HUES6 (cell line): ENCODE results near the gene SMARCD3.

ENCODE experiments used
- H3K27ac ChIP-seq: 2 replicates; pipeline ENCODE4 v1.7.0; 2013; ENCODE audit warnings: low read depth, mild to moderate bottlenecking, low read length, inconsistent platforms
- H3K27me3 ChIP-seq: 2 replicates; pipeline ENCODE4 v1.6.1; 2013; ENCODE audit warnings: low read length; ENCODE audit not compliant: control insufficient read depth, insufficient read depth
- H3K36me3 ChIP-seq: 2 replicates; pipeline ENCODE4 v1.6.1; 2013; ENCODE audit warnings: low read length; ENCODE audit not compliant: control insufficient read depth, insufficient read depth
- H3K4me1 ChIP-seq: 2 replicates; pipeline ENCODE4 v1.6.1; 2013; ENCODE audit warnings: low read length; ENCODE audit not compliant: control insufficient read depth, insufficient read depth
- H3K4me3 ChIP-seq: 2 replicates; pipeline ENCODE4 v1.5.1; 2013; ENCODE audit warnings: low read depth, low read length
- H3K9ac ChIP-seq: one replicate; pipeline ENCODE4 v1.6.1; 2013; ENCODE audit warnings: mild to moderate bottlenecking, low read length
- H3K9me3 ChIP-seq: 2 replicates; pipeline ENCODE4 v1.6.1; 2013; ENCODE audit warnings: low read depth, low read length; ENCODE audit not compliant: control insufficient read depth, insufficient read depth

SMARCD3 gene

DNA sequence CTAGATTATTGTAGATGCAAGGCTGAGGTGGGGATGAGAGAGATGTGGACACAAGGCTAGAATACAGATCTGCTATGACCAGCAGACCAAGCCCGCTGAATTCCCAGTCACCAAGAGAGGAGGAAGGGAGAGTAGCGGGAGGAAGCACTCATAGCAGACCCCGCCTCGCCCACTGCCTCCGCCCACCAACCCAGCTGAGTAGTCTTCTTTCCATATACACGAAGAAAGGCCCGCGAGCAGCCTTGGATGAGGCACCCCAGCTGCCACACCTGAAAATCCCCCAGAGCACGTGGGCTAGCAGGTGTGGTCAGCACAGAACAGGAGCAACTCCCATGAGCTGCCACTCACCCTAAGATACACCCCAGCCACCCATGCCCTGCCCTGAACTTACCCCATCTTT is 30.3 kb downstream of the SMARCD3 start:
- no peak overlapping the region for H3K27ac ChIP-seq
- H3K27me3 ChIP-seq = no peaks in the 10 kb centered on the region
- H3K4me1 ChIP-seq = no peaks in the 10 kb centered on the region
- no peak overlapping the region for H3K4me3 ChIP-seq
- no peak overlapping the region for H3K9ac ChIP-seq
- peaks cover 94% of the 10 kb centered on the region for H3K36me3 ChIP-seq
- H3K9me3 ChIP-seq = no peaks in the 10 kb centered on the region

DNA sequence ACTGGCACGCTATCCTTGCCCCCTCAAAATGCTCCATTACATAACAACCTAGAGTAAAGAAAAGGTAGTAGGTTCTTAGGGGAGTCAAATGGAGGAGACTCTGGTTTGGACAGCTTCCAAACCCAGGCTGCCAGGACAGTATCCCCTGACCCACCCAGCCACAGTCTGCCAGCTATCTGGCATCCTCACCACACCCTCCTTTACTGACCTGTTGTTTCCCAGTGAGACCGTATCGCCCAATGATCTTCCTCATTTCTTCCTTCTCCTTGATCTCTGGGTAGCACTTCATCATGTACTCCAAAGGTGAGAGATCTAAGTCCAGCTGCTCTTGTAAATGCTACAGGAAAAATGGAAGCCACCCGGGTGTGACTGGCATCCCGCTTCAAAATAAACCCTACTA is 33.1 kb downstream of the SMARCD3 start:
- Histone ChIP-seq H3K9me3 (no peaks in the 10 kb centered on the region), H3K9ac (no peak overlapping the region), H3K36me3 (peaks cover 82% of the 10 kb centered on the region), H3K4me3 (no peak overlapping the region), H3K27ac (no peak overlapping the region), H3K27me3 (no peaks in the 10 kb centered on the region), H3K4me1 (0 out of 2 replicates have a peak, but pooled peaks cover 4% of the 10 kb centered on the region)

DNA sequence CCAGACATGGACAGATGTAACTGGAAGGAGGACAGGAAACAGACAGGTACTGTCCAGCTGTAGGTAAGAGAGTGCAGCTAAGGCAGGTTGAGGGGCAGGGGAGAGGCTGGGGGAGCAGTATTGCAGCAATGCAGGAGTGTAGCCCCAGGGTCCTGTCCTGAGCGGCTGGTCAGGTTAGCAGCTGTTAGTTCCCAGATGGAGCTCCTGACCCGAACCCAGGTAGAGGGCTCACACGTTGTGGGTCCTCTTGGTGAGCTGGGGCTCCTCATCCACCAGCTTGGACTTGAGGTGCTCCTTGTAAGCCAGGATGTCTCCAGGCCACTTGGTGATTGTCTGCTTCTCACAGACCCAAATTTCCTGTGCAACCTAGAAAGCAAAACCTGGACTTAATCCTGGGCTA is 34.7 kb downstream of the SMARCD3 start:
- no peaks in the 10 kb centered on the region for H3K9me3 ChIP-seq
- H3K36me3 ChIP-seq = peaks cover 69% of the 10 kb centered on the region
- no peaks in the 10 kb centered on the region for H3K27me3 ChIP-seq
- no peak overlapping the region for H3K9ac ChIP-seq
- no peak overlapping the region for H3K4me3 ChIP-seq
- H3K4me1 ChIP-seq = 0 out of 2 replicates have a peak, but pooled peaks cover 4% of the 10 kb centered on the region
- H3K27ac ChIP-seq = no peak overlapping the region

- no peak overlapping the region for H3K27ac ChIP-seq
- H3K36me3 ChIP-seq = peaks cover 57% of the 10 kb centered on the region
- no peak overlapping the region for H3K9ac ChIP-seq
- no peaks in the 10 kb centered on the region for H3K27me3 ChIP-seq
- no peaks in the 10 kb centered on the region for H3K9me3 ChIP-seq
- H3K4me1 ChIP-seq = 0 out of 2 replicates have a peak, but pooled peaks cover 4% of the 10 kb centered on the region
- no peak overlapping the region for H3K4me3 ChIP-seq
These were observed 35.9 kb downstream of the SMARCD3 start for GRCh38 chr7:151212626-151213025.

DNA sequence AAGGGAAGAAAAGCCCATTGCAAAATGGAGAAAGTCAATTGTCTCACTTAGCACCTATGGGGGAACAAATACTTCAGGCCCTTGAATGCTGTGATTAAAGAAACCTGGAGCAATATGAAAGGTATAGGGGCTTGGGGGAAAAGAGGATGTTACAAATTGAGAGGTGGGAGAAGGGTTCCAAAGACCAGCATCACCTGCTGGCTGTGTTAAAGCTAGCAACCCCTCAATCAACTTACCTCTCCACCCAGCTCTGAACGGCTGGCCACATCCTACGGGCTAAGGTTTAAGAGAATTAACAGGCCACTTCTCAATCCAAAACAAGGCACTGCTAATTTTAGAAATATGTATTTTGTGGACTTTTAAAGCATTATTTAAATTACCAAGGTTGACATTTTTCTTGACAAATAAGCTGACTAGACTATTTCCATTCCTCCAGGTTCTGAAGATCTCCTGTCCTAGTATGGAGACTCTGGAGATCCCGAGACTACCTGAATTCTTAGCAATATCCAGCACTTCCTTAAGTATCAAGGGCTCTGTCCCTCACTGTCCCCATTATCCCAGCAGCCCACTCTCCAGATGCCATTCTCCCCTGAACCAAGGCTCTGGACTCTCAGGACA is 37.2 kb downstream of the SMARCD3 start:
- Histone ChIP-seq H3K36me3 (peaks cover 44% of the 10 kb centered on the region), H3K27ac (no peak overlapping the region), H3K4me1 (0 out of 2 replicates have a peak, but pooled peaks cover 4% of the 10 kb centered on the region), H3K9ac (no peak overlapping the region), H3K9me3 (no peaks in the 10 kb centered on the region), H3K4me3 (no peak overlapping the region), H3K27me3 (no peaks in the 10 kb centered on the region; the same call in 1 of the 2 replicates)

- peaks cover 34% of the 10 kb centered on the region for H3K36me3 ChIP-seq
- H3K27me3 ChIP-seq = peaks cover 8% of the 10 kb centered on the region; the same call in 1 of the 2 replicates
- no peak within 1 kb of the TSS for H3K27ac ChIP-seq
These were observed 38.2 kb downstream of the SMARCD3 start, which contains the start of gene H2BK1 for GRCh38 chr7:151210087-151210854. TSS of gene H2BK1 (minus strand) at chr7:151210488. CDS start at chr7:151210318, 170 bp downstream.

DNA sequence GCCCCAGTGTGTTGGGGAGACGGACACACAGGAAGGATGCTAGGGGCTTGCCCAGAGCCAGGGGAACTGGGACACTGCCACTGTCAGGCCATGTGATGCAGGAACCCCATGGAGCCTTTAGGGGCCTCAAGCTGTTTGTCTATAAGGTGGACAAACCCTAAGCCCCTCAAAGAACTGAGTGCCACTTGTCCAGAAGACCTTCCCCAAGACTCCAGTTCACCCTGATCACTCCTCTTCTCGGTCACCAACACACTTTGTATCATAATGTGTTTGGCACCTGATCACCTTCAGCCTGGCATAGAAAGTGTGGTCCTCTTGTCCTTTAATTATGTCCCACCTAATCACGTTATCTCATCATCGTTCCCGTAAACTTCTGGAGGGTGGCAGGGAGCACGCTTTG is 38.9 kb downstream of the SMARCD3 start:
- Histone ChIP-seq H3K27ac (no peak overlapping the region), H3K9me3 (no peaks in the 10 kb centered on the region), H3K9ac (no peak overlapping the region), H3K27me3 (peaks cover 14% of the 10 kb centered on the region; the same call in 1 of the 2 replicates), H3K4me3 (no peak overlapping the region), H3K36me3 (peaks cover 27% of the 10 kb centered on the region), H3K4me1 (0 out of 2 replicates have a peak, but pooled peaks cover 4% of the 10 kb centered on the region)

More at GRCh38 chr7:151210087-151210854, 38.2 kb downstream of the SMARCD3 start, which contains the start of gene H2BK1:
- Histone ChIP-seq H3K4me1 (0 out of 2 replicates have a peak, but pooled peaks cover 4% of the 10 kb centered on the region), H3K9me3 (no peaks in the 10 kb centered on the region), H3K4me3 (no peak within 1 kb of the TSS), H3K9ac (no peak within 1 kb of the TSS)

DNA sequence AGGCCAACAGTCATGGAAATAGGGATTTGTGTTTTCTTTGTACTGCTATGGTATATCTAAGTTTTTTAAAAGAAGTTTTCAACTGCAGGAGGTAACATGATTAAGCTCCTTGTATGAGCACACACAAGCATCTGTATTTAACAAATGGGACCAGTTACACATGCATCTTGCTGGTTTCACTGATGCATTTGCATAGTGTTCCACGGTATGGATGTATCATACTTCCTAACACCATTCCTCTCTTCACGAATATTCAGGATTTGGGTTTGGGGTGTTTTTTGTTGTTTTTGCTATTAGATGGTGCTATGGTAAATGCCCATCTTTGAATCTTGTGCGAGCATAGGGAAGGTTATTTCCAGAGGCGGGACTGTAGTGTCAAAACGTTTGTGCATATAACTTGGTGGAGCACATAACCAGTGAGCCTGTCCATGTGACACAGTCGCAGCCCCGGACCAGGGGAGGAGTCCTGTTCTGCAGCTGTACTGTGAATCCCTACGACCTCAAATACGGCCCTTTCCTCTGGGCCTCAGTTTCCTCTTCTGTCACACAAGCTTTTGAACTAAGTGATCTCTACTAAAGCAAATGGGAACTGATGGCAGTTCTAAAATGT is 40.1 kb downstream of the SMARCD3 start:
- Histone ChIP-seq H3K36me3 (peaks cover 15% of the 10 kb centered on the region), H3K27me3 (peaks cover 22% of the 10 kb centered on the region), H3K9me3 (no peaks in the 10 kb centered on the region), H3K4me1 (0 out of 2 replicates have a peak, but pooled peaks cover 4% of the 10 kb centered on the region), H3K9ac (no peak overlapping the region), H3K27ac (no peak overlapping the region), H3K4me3 (no peak overlapping the region)

GRCh38 chr7:151207804-151208203 is 40.7 kb downstream of the SMARCD3 start:
- peaks cover 9% of the 10 kb centered on the region for H3K36me3 ChIP-seq
- H3K27me3 ChIP-seq = peaks cover 22% of the 10 kb centered on the region
- no peak overlapping the region for H3K4me3 ChIP-seq

GRCh38 chr7:151207315-151207714 is 41.2 kb downstream of the SMARCD3 start:
- H3K9me3 ChIP-seq = no peaks in the 10 kb centered on the region
- H3K36me3 ChIP-seq = peaks cover 4% of the 10 kb centered on the region; the same call in 1 of the 2 replicates
- no peak overlapping the region for H3K27ac ChIP-seq
- no peak overlapping the region for H3K9ac ChIP-seq
- H3K4me1 ChIP-seq = 0 out of 2 replicates have a peak, but pooled peaks cover 4% of the 10 kb centered on the region
- H3K4me3 ChIP-seq = no peak overlapping the region
- peaks cover 22% of the 10 kb centered on the region for H3K27me3 ChIP-seq

More at GRCh38 chr7:151207804-151208203, 40.7 kb downstream of the SMARCD3 start:
- no peak overlapping the region for H3K9ac ChIP-seq
- H3K9me3 ChIP-seq = no peaks in the 10 kb centered on the region
- H3K4me1 ChIP-seq = 0 out of 2 replicates have a peak, but pooled peaks cover 4% of the 10 kb centered on the region
- H3K27ac ChIP-seq = no peak overlapping the region
